ENCODE measurements around the gene MYO18A. TPM values are rescaled to one million over a fixed set of nuclear protein-coding genes. Genes with fewer than 3 reads are reported as not detected.

The MYO18A gene
- total RNA-seq, 1 experiment from 2014 or later = 37.2 TPM

- BruUV-seq (replicated peaks) = no TSS peak
- TF ChIP-seq ZBTB33 (IDR thresholded peaks at IDR 0.05; ENCODE audit: extremely low read depth, insufficient replicate concordance, low read length) (no peak), FOSL1 (IDR thresholded peaks at IDR 0.05; ENCODE audit: low read depth) (no peak), CTCF (IDR thresholded peaks at IDR 0.05 in 2 of 3, conservative IDR thresholded peaks at IDR 0.05 in 1 of 3; ENCODE audit: borderline replicate concordance in 1 of 3, insufficient read depth in 1 of 3, low read depth in 2 of 3, low read length in 2 of 3) (no peak), POLR2A (IDR thresholded peaks at IDR 0.05; ENCODE audit: borderline replicate concordance, extremely low read depth, insufficient read depth, insufficient read length) (no peak), SRF (IDR thresholded peaks at IDR 0.05; ENCODE audit: low read depth) (no peak), EZH2 (IDR thresholded peaks at IDR 0.05) (no peak), RAD21 (IDR thresholded peaks at IDR 0.05; ENCODE audit: low read depth) (no peak), CEBPB (IDR thresholded peaks at IDR 0.05; ENCODE audit: low read depth) (no peak)
- Histone ChIP-seq H3K27ac (ENCODE audit: low read depth, low read length) (no peak overlapping the region), H3K9me2 (ENCODE audit: insufficient read depth) (no peaks in the 10 kb centered on the region), H3K9ac (ENCODE audit: low read length) (no peak overlapping the region), H3K4me3 (replicated peaks in 1 of 2; ENCODE audit: low read depth in 1 of 2, low read length in 2 of 2) (no peak overlapping the region), H3K79me2 (ENCODE audit: insufficient read depth, low read length) (no peaks in the 10 kb centered on the region), H3K4me2 (ENCODE audit: low read length) (no peak overlapping the region), H3K27me3 (ENCODE audit: insufficient read depth, low read length) (no peaks in the 10 kb centered on the region), H3K4me1 (ENCODE audit: control insufficient read depth in 1 of 2, insufficient read depth in 2 of 2, low read length in 2 of 2) (no peaks in the 10 kb centered on the region), H3K9me3 (ENCODE audit: control insufficient read depth in 1 of 2, insufficient read depth in 1 of 2, low read depth in 1 of 2, low read length in 2 of 2) (no peaks in the 10 kb centered on the region), H4K20me1 (ENCODE audit: insufficient read depth) (no peaks in the 10 kb centered on the region), H2AFZ (ENCODE audit: low read depth, low read length, poor library complexity, severe bottlenecking) (no peak overlapping the region), H3K36me3 (ENCODE audit: control insufficient read depth in 1 of 2, insufficient read depth in 2 of 2, low read length in 2 of 2) (no peaks in the 10 kb centered on the region)
- no peak for ATAC-seq
- RAD21 ChIA-PET (ENCODE audit: low non-redundant PET in 1 of 2, low total read pairs in 2 of 2, uncharacterized antibody in 2 of 2, unreplicated experiment in 2 of 2) = no interaction called here
- CTCF ChIA-PET = no interaction called here
- intact Hi-C loops (cut with micrococcal nuclease) = no loop called here
- POLR2A ChIA-PET = interaction anchor here (1.4 kb wide), 1 partner anchor 15 kb away, joined by 4 read pairs; the partner anchor contains the start of gene MYO18A
- no peak for DNase-seq (ENCODE audit: low read depth, low spot score)
These were observed 15.4 kb upstream of the MYO18A start for GRCh38 chr17:29195465-29196081.

Measured in HCT116 (cell line).